HCT116 (cell line): Measurements from ENCODE around the gene SPRN. TPM values are rescaled to one million over a fixed set of nuclear protein-coding genes. Genes with fewer than 3 reads are reported as not detected.

ENCODE experiments used
- ATAC-seq: fragments of 200-7000 bp; cut with Tn5 transposase; 2 replicates; pipeline ENCODE4 v1.9.1; 2020; ENCODE audit warnings: mild to moderate bottlenecking, moderate library complexity
- BruUV-seq: library from RNA; stranded (reverse); fragments of 400-500 nt; replicated peaks from 2 replicates; lab custom pipeline; 2021; lab: Mats Ljungman, UMichigan
- CTCF ChIA-PET: fragments of 300-600 bp; sonication (Branson Sonifier 250); formaldehyde crosslinking; loops from one replicate; lab custom pipeline; 2021; ENCODE audit warnings: antibody characterized with exemption; lab: Charles Lee
- POLR2A ChIA-PET: fragments of 300-600, 350-600 bp; sonication (Branson Sonifier 250); formaldehyde crosslinking; loops from one replicate; lab custom pipeline; 2021; ENCODE audit warnings: antibody characterized with exemption; lab: Charles Lee
- RAD21 ChIA-PET, 2 experiments: fragments of 300-600 bp; sonication (Branson Sonifier 250); formaldehyde crosslinking; loops; one replicate each; lab custom pipeline; 2023; ENCODE audit warnings: low total read pairs in 2 of 2; ENCODE audit not compliant: uncharacterized antibody in 2 of 2, unreplicated experiment in 2 of 2, low non-redundant PET in 1 of 2; lab: Charles Lee
- DNase-seq: peaks from one replicate; pipeline ENCODE4 v3.0.0-alpha.2; 2010; ENCODE audit warnings: low read depth, low spot score
- H2AFZ ChIP-seq: fragments of 200-600 bp; shearing (Covaris generic), sonication (generic); 2 replicates; pipeline ENCODE4 v1.6.1; 2017; ENCODE audit warnings: low read depth, mixed run types, mixed read lengths, antibody characterized with exemption, low read length; ENCODE audit not compliant: poor library complexity, severe bottlenecking
- H3K27ac ChIP-seq: 2 replicates; pipeline ENCODE4 v1.5.1; 2012; ENCODE audit warnings: low read depth, low read length
- H3K27me3 ChIP-seq: fragments of 200-600 bp; sonication (generic); 2 replicates; pipeline ENCODE4 v1.6.1; 2016; ENCODE audit warnings: mixed run types, low read length, mixed read lengths; ENCODE audit not compliant: insufficient read depth
- H3K36me3 ChIP-seq, 2 experiments: fragments of 200-500 bp in 1 of 2; fragments of 200-600 bp in 1 of 2; sonication (Bioruptor generic) in 1 of 2; sonication (generic) in 1 of 2; 2 replicates each; pipeline versions ENCODE4 v1.5.1 to v1.6.1; 2014 to 2016; ENCODE audit warnings: low read length in 2 of 2, inconsistent platforms in 1 of 2, mixed read lengths in 1 of 2, mixed run types in 1 of 2; ENCODE audit not compliant: insufficient read depth in 2 of 2, control insufficient read depth in 1 of 2
- H3K4me1 ChIP-seq, 2 experiments: fragments of 200-600 bp in 1 of 2; sonication (generic) in 1 of 2; 2 replicates each; pipeline versions ENCODE4 v1.5.1 to v1.6.1; 2012 to 2017; ENCODE audit warnings: low read length in 2 of 2, inconsistent platforms in 1 of 2, mild to moderate bottlenecking in 1 of 2, mixed read lengths in 1 of 2, mixed run types in 1 of 2, moderate library complexity in 1 of 2; ENCODE audit not compliant: insufficient read depth in 2 of 2, control insufficient read depth in 1 of 2
- H3K4me2 ChIP-seq: fragments of 200-600 bp; sonication (generic); 2 replicates; pipeline ENCODE4 v1.6.1; 2017; ENCODE audit warnings: mixed run types, low read length, mixed read lengths
- H3K4me3 ChIP-seq, 2 experiments: fragments of 200-600 bp in 1 of 2; sonication (generic) in 1 of 2; replicated peaks in 1 of 2; 2 replicates each; pipeline ENCODE4 v1.5.1; 2011 to 2016; ENCODE audit warnings: low read length in 2 of 2, control low read depth in 1 of 2, low read depth in 1 of 2, mild to moderate bottlenecking in 1 of 2, mixed read lengths in 1 of 2, mixed run types in 1 of 2
- H3K79me2 ChIP-seq: fragments of 200-600 bp; sonication (generic); 2 replicates; pipeline ENCODE4 v1.6.1; 2017; ENCODE audit warnings: mild to moderate bottlenecking, mixed run types, low read length, moderate library complexity, mixed read lengths; ENCODE audit not compliant: insufficient read depth
- H3K9ac ChIP-seq: fragments of 200-600 bp; sonication (generic); 2 replicates; pipeline ENCODE4 v1.6.1; 2016; ENCODE audit warnings: low read length, mixed read lengths
- H3K9me2 ChIP-seq: fragments of 200-600 bp; sonication (generic), shearing (Covaris generic); 2 replicates; pipeline ENCODE4 v1.6.1; 2017; ENCODE audit warnings: mixed run types, mild to moderate bottlenecking, moderate library complexity; ENCODE audit not compliant: insufficient read depth
- H3K9me3 ChIP-seq, 2 experiments: fragments of 200-500 bp in 1 of 2; fragments of 200-600 bp in 1 of 2; sonication (Bioruptor generic) in 1 of 2; sonication (generic) in 1 of 2; 2 replicates each; pipeline ENCODE4 v1.6.1; 2014 to 2017; ENCODE audit warnings: low read length in 2 of 2, mixed read lengths in 2 of 2, inconsistent platforms in 1 of 2, low read depth in 1 of 2, mild to moderate bottlenecking in 1 of 2, mixed run types in 1 of 2, moderate library complexity in 1 of 2; ENCODE audit not compliant: control insufficient read depth in 1 of 2, insufficient read depth in 1 of 2
- H4K20me1 ChIP-seq: fragments of 200-600 bp; sonication (generic), shearing (Covaris generic); 2 replicates; pipeline ENCODE4 v1.6.1; 2017; ENCODE audit warnings: mixed run types, mild to moderate bottlenecking, moderate library complexity; ENCODE audit not compliant: insufficient read depth
- ATF3 ChIP-seq: IDR thresholded peaks from 2 replicates; pipeline ENCODE4 v1.6.1; 2012
- CBX3 ChIP-seq: IDR thresholded peaks from 2 replicates; pipeline ENCODE4 v1.6.1; 2012; ENCODE audit warnings: low read depth
- CTCF ChIP-seq, 3 experiments: fragments of 200-600 bp in 1 of 3; sonication (generic) in 1 of 3; IDR thresholded peaks in 2 of 3; conservative IDR thresholded peaks in 1 of 3; 2 replicates each; pipeline ENCODE4 v1.5.1; 2012 to 2017; ENCODE audit warnings: low read depth in 2 of 3, low read length in 2 of 3, antibody characterized with exemption in 1 of 3, borderline replicate concordance in 1 of 3, control low read depth in 1 of 3, mild to moderate bottlenecking in 1 of 3, mixed read lengths in 1 of 3, mixed run types in 1 of 3, moderate library complexity in 1 of 3; ENCODE audit not compliant: insufficient read depth in 1 of 3
- EGR1 ChIP-seq: IDR thresholded peaks from 2 replicates; pipeline ENCODE4 v1.6.1; 2012; ENCODE audit warnings: low read depth
- ELF1 ChIP-seq: IDR thresholded peaks from 2 replicates; pipeline ENCODE4 v1.6.1; 2012; ENCODE audit warnings: low read depth, borderline replicate concordance
- EZH2 ChIP-seq: fragments of 200-600 bp; sonication (generic); IDR thresholded peaks from 2 replicates; pipeline ENCODE4 v1.6.1; 2017; ENCODE audit warnings: antibody characterized with exemption, mixed run types
- EZH2phosphoT487 ChIP-seq: fragments of 200-600 bp; IDR thresholded peaks from 2 replicates; pipeline ENCODE4 v1.6.1; 2018; ENCODE audit warnings: antibody characterized with exemption, borderline replicate concordance
- FOSL1 ChIP-seq: IDR thresholded peaks from 2 replicates; pipeline ENCODE4 v1.6.1; 2012; ENCODE audit warnings: low read depth
- JUND ChIP-seq: IDR thresholded peaks from 2 replicates; pipeline ENCODE4 v1.6.1; 2012
- MAX ChIP-seq: IDR thresholded peaks from 2 replicates; pipeline ENCODE4 v1.6.1; 2012
- POLR2A ChIP-seq: IDR thresholded peaks from 2 replicates; pipeline ENCODE4 v1.7.0; 2011; ENCODE audit warnings: borderline replicate concordance; ENCODE audit not compliant: insufficient read depth, insufficient read length; ENCODE audit errors: extremely low read depth
- POLR2AphosphoS5 ChIP-seq: IDR thresholded peaks from 2 replicates; pipeline ENCODE4 v1.6.1; 2011; ENCODE audit warnings: mild to moderate bottlenecking, low read depth, low read length, moderate library complexity
- RAD21 ChIP-seq: IDR thresholded peaks from 2 replicates; pipeline ENCODE4 v1.6.1; 2012; ENCODE audit warnings: low read depth, mild to moderate bottlenecking
- REST ChIP-seq: IDR thresholded peaks from 2 replicates; pipeline ENCODE4 v1.6.1; 2012; ENCODE audit warnings: low read depth
- SP1 ChIP-seq: IDR thresholded peaks from 2 replicates; pipeline ENCODE4 v1.6.1; 2012; ENCODE audit warnings: low read depth
- SRF ChIP-seq: IDR thresholded peaks from 2 replicates; pipeline ENCODE4 v1.6.1; 2012; ENCODE audit warnings: low read depth
- TCF7L2 ChIP-seq: IDR thresholded peaks from 2 replicates; pipeline ENCODE4 v1.7.0; 2011; ENCODE audit warnings: borderline replicate concordance, inconsistent platforms; ENCODE audit not compliant: insufficient read depth, insufficient read length; ENCODE audit errors: extremely low read depth
- YY1 ChIP-seq: IDR thresholded peaks from 2 replicates; pipeline ENCODE4 v1.6.1; 2011; ENCODE audit warnings: low read length, low read depth, moderate library complexity, mild to moderate bottlenecking; ENCODE audit not compliant: insufficient replicate concordance; ENCODE audit errors: extremely low read depth
- ZBTB33 ChIP-seq: IDR thresholded peaks from 2 replicates; pipeline ENCODE4 v1.6.1; 2011; ENCODE audit warnings: mild to moderate bottlenecking, low read length, moderate library complexity; ENCODE audit not compliant: insufficient replicate concordance; ENCODE audit errors: extremely low read depth
- ZFX ChIP-seq: fragments of 450-650 bp; IDR thresholded peaks from 2 replicates; pipeline ENCODE4 v1.6.1; 2017
- intact Hi-C: fragments of 100-400 bp; cut with micrococcal nuclease; formaldehyde crosslinking; loops from 2 replicates; pipeline ENCODE4 v1.10.0; 2022
- total RNA-seq: library from RNA; stranded (reverse); gene quantifications from one replicate; pipeline ENCODE4 v1.2.1, GENCODE V29; 2021; ENCODE audit not compliant: unreplicated experiment

Gene SPRN
- total RNA-seq, 1 experiment from 2014 or later: not detected

GRCh38 chr10:133388973-133389818 is 35.2 kb downstream of the SPRN start:
- TF ChIP-seq ZFX: no peak
- TF ChIP-seq EZH2phosphoT487: no peak
- no peak for TF ChIP-seq CBX3
- TF ChIP-seq ZBTB33: no peak
- TF ChIP-seq SP1: no peak
- no peak for TF ChIP-seq ATF3
- TF ChIP-seq RAD21: no peak
- no peak for TF ChIP-seq SRF
- no peak for TF ChIP-seq FOSL1
- TF ChIP-seq YY1: no peak
- TF ChIP-seq POLR2A: no peak
- TF ChIP-seq CTCF (IDR thresholded peaks at IDR 0.05 in 2 of 3, conservative IDR thresholded peaks at IDR 0.05 in 1 of 3; ENCODE audit: borderline replicate concordance in 1 of 3, insufficient read depth in 1 of 3, low read depth in 2 of 3, low read length in 2 of 3): no peak
- no peak for TF ChIP-seq TCF7L2
- no peak for TF ChIP-seq REST
- TF ChIP-seq EZH2: no peak
- no peak for TF ChIP-seq JUND
- no peak for TF ChIP-seq EGR1
- no peak for TF ChIP-seq ELF1
- TF ChIP-seq MAX: no peak
- TF ChIP-seq POLR2AphosphoS5: no peak
- Histone ChIP-seq H4K20me1 (no peaks in the 10 kb centered on the region), H3K9me2 (no peaks in the 10 kb centered on the region), H3K4me1 (peaks cover 2 to 11% of the 10 kb centered on the region in 2 experiments), H3K4me3 (no peak overlapping the region), H2AFZ (no peak overlapping the region), H3K9ac (no peak overlapping the region), H3K9me3 (no peaks in the 10 kb centered on the region), H3K36me3 (no peaks in the 10 kb centered on the region), H3K27ac (no peak overlapping the region), H3K79me2 (no peaks in the 10 kb centered on the region), H3K27me3 (no peaks in the 10 kb centered on the region), H3K4me2 (no peak overlapping the region)
- intact Hi-C loops: no loop called here
- ATAC-seq (no peak), DNase-seq (no peak)
- ChIA-PET CTCF (no interaction called here), POLR2A (no interaction called here), RAD21 (no interaction called here)
- BruUV-seq: no TSS peak
